ENCODE data around the gene DDX39A. TPM values are rescaled to one million over a fixed set of nuclear protein-coding genes. Genes with fewer than 3 reads are reported as not detected.

The DDX39A gene
- total and polyA plus RNA-seq, 2 of the 13 experiments (the other 11 are each of a cell fraction or from before 2014, with no cell fraction given), result 34.6 to 90.4 TPM

- H3K36me3 ChIP-seq (replicated peaks in 1 of 2; ENCODE audit: control insufficient read depth in 1 of 2, insufficient read depth in 2 of 2, low read length in 2 of 2), result no peaks in the 10 kb centered on the region
- no peaks in the 10 kb centered on the region for H3K9me3 ChIP-seq (ENCODE audit: low read length)
- no peak overlapping the region for H3K9ac ChIP-seq (ENCODE audit: insufficient read depth, low read depth, low read length)
- in situ Hi-C loops (cut with HindIII; ENCODE audit: extremely low pct_ligation_motif_present, low pct_unique_long_range_greater_than_20kb), result no loop called here
- CTCF ChIA-PET (ENCODE audit: low intra/inter-chr PET ratio, low total read pairs), result no interaction called here
- peaks cover 0 to 1% of the 10 kb centered on the region in 2 experiments; a peak in 1 of 5 replicates for H3K27me3 ChIP-seq (ENCODE audit: control insufficient read depth in 1 of 2, insufficient read depth in 2 of 2, low read length in 2 of 2)
- TF ChIP-seq SP140L (CRISPR knock-in tag; IDR thresholded peaks at IDR 0.05; ENCODE audit: borderline replicate concordance), result no peak
- TF ChIP-seq, protein P1, sequence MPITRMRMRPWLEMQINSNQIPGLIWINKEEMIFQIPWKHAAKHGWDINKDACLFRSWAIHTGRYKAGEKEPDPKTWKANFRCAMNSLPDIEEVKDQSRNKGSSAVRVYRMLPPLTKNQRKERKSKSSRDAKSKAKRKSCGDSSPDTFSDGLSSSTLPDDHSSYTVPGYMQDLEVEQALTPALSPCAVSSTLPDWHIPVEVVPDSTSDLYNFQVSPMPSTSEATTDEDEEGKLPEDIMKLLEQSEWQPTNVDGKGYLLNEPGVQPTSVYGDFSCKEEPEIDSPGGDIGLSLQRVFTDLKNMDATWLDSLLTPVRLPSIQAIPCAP (CRISPR knock-in tag; IDR thresholded peaks at IDR 0.05; ENCODE audit: low read depth), result no peak
- TF ChIP-seq MBNL3 (CRISPR knock-in tag; conservative IDR thresholded peaks at IDR 0.05), result no peak
- no peak for ATAC-seq
- no peak overlapping the region for H3K4me2 ChIP-seq (ENCODE audit: low read depth, low read length)
- no peak overlapping the region for H2AFZ ChIP-seq (ENCODE audit: low read length)
- no peak overlapping the region for H3K27ac ChIP-seq (ENCODE audit: extremely low read length, insufficient read depth, low read length)
- no peaks in the 10 kb centered on the region for H3K79me2 ChIP-seq (ENCODE audit: insufficient read depth, low read length)
- H4K20me1 ChIP-seq (ENCODE audit: insufficient read depth, low read length), result no peaks in the 10 kb centered on the region
- H3K4me3 ChIP-seq (replicated peaks in 1 of 3; ENCODE audit: insufficient read depth in 1 of 3, low read depth in 2 of 3, low read length in 3 of 3), result no peak overlapping the region
- 0 out of 2 replicates have a peak, but pooled peaks cover 7% of the 10 kb centered on the region for H3K4me1 ChIP-seq (ENCODE audit: insufficient read depth, low read length)
- 66% methylated on average over 7 of the region's 9 CpGs for WGBS (ENCODE audit: low lambda C conversion rate)
- BruUV-seq (replicated peaks), result no TSS peak
- FAIRE-seq, result no peak
- no peak for DNase-seq (ENCODE audit: low spot score)
- POLR2A ChIA-PET, result no interaction called here
- intact Hi-C loops (cut with micrococcal nuclease; ENCODE audit: unreplicated experiment), result no loop called here
Observed at GRCh38 chr19:14395262-14395661, 23.9 kb downstream of the DDX39A start.

GRCh38 chr19:14394167-14394566, 25.0 kb downstream of the DDX39A start:
- POLR2A ChIA-PET, result no interaction called here
- no peak for TF ChIP-seq BRF2 (CRISPR knock-in tag; IDR thresholded peaks at IDR 0.05)
- TF ChIP-seq KDM5A (IDR thresholded peaks at IDR 0.05; ENCODE audit: borderline replicate concordance, low read length), result no peak
- no peak for TF ChIP-seq ZNF143 (CRISPR knock-in tag; IDR thresholded peaks at IDR 0.05)
- TF ChIP-seq ZNF33A (CRISPR knock-in tag; IDR thresholded peaks at IDR 0.05; ENCODE audit: borderline replicate concordance), result no peak
- Histone ChIP-seq H3K27me3 (ENCODE audit: control insufficient read depth in 1 of 2, insufficient read depth in 2 of 2, low read length in 2 of 2) (peaks cover 0 to 1% of the 10 kb centered on the region in 2 experiments; a peak in 1 of 5 replicates), H3K9me3 (ENCODE audit: low read length) (no peaks in the 10 kb centered on the region), H3K4me3 (replicated peaks in 1 of 3; ENCODE audit: insufficient read depth in 1 of 3, low read depth in 2 of 3, low read length in 3 of 3) (no peak overlapping the region), H3K4me2 (ENCODE audit: low read depth, low read length) (no peak overlapping the region), H2AFZ (ENCODE audit: low read length) (no peak overlapping the region), H3K4me1 (ENCODE audit: insufficient read depth, low read length) (0 out of 2 replicates have a peak, but pooled peaks cover 7% of the 10 kb centered on the region), H3K9ac (ENCODE audit: insufficient read depth, low read depth, low read length) (no peak overlapping the region), H3K36me3 (replicated peaks in 1 of 2; ENCODE audit: control insufficient read depth in 1 of 2, insufficient read depth in 2 of 2, low read length in 2 of 2) (no peaks in the 10 kb centered on the region), H3K27ac (ENCODE audit: extremely low read length, insufficient read depth, low read length) (no peak overlapping the region), H4K20me1 (ENCODE audit: insufficient read depth, low read length) (no peaks in the 10 kb centered on the region), H3K79me2 (ENCODE audit: insufficient read depth, low read length) (no peaks in the 10 kb centered on the region)
- BruUV-seq (replicated peaks), result no TSS peak
- intact Hi-C loops (cut with micrococcal nuclease; ENCODE audit: unreplicated experiment), result no loop called here
- ATAC-seq (no peak), FAIRE-seq (no peak), DNase-seq (ENCODE audit: low spot score) (no peak)
- in situ Hi-C loops (cut with HindIII; ENCODE audit: extremely low pct_ligation_motif_present, low pct_unique_long_range_greater_than_20kb), result no loop called here
- CTCF ChIA-PET (ENCODE audit: low intra/inter-chr PET ratio, low total read pairs), result no interaction called here
- WGBS (ENCODE audit: low lambda C conversion rate), result 90% methylated on average over 5 of the region's 9 CpGs
